Bronchial epithelial cell (primary cell): ENCODE results near the gene ZNF148. TPM values are rescaled to one million over a fixed set of nuclear protein-coding genes. Genes with fewer than 3 reads are reported as not detected.

Experiments used
- DNase-seq: peaks from one replicate; pipeline ENCODE4 v3.0.0-alpha.2; 2010; ENCODE audit warnings: low read depth
- FAIRE-seq: peaks from 2 replicates; lab custom pipeline; 2011; peaks lifted over from hg19 to GRCh38; lab: Jason Lieb, UNC
- H3K27me3 ChIP-seq: 2 replicates; pipeline ENCODE4 v1.5.1; 2011; ENCODE audit warnings: low read length; ENCODE audit not compliant: control insufficient read depth, insufficient read depth
- H3K36me3 ChIP-seq: 2 replicates; pipeline ENCODE4 v1.5.1; 2011; ENCODE audit warnings: low read length; ENCODE audit not compliant: control insufficient read depth, insufficient read depth
- H3K4me3 ChIP-seq: 2 replicates; pipeline ENCODE4 v1.5.1; 2011; ENCODE audit warnings: mild to moderate bottlenecking, low read depth, low read length, control low read depth
- CTCF ChIP-seq: IDR thresholded peaks from 2 replicates; pipeline ENCODE4 v1.5.1; 2011; ENCODE audit warnings: mild to moderate bottlenecking, moderate library complexity, low read length, control low read depth, inconsistent platforms; ENCODE audit not compliant: insufficient read depth, severe bottlenecking
- total RNA-seq: library from RNA; depleted of rRNA; stranded (reverse); fragments of >200 nt; gene quantifications from 2 replicates; pipeline ENCODE4 v1.2.1, GENCODE V29; 2014

ZNF148 gene
- total RNA-seq, 1 donor from 2014 or later, result 26.1 TPM

- no peak for FAIRE-seq
- Histone ChIP-seq H3K27me3 (peaks cover 1% of the 10 kb centered on the region), H3K4me3 (no peak overlapping the region), H3K36me3 (no peaks in the 10 kb centered on the region)
- no peak for TF ChIP-seq CTCF
- DNase-seq, result no peak
Measured at GRCh38 chr3:125403789-125404188, 28.7 kb upstream of the ZNF148 start.

- no peak for TF ChIP-seq CTCF
- DNase-seq (no peak), FAIRE-seq (no peak)
- no peak overlapping the region for H3K4me3 ChIP-seq
- H3K36me3 ChIP-seq, result no peaks in the 10 kb centered on the region
- peaks cover 3% of the 10 kb centered on the region for H3K27me3 ChIP-seq
Measured at GRCh38 chr3:125402639-125403038, 27.5 kb upstream of the ZNF148 start.

GRCh38 chr3:125401402-125401801, 26.3 kb upstream of the ZNF148 start:
- Histone ChIP-seq H3K36me3 (no peaks in the 10 kb centered on the region), H3K4me3 (no peak overlapping the region), H3K27me3 (peaks cover 3% of the 10 kb centered on the region)
- no peak for TF ChIP-seq CTCF
- FAIRE-seq, result no peak
- no peak for DNase-seq

- DNase-seq (peak; percentile 20), FAIRE-seq (no peak)
- H3K27me3 ChIP-seq, result peaks cover 3% of the 10 kb centered on the region
- H3K36me3 ChIP-seq, result no peaks in the 10 kb centered on the region
- H3K4me3 ChIP-seq, result no peak overlapping the region
- no peak for TF ChIP-seq CTCF
Measured at GRCh38 chr3:125398952-125399351, 23.8 kb upstream of the ZNF148 start.

GRCh38 chr3:125395091-125395490, 20.0 kb upstream of the ZNF148 start:
- Histone ChIP-seq H3K27me3 (peaks cover 2% of the 10 kb centered on the region), H3K36me3 (no peaks in the 10 kb centered on the region), H3K4me3 (no peak overlapping the region)
- no peak for FAIRE-seq
- DNase-seq, result peak; percentile 58
- TF ChIP-seq CTCF, result no peak

GRCh38 chr3:125394406-125394805, 19.3 kb upstream of the ZNF148 start:
- DNase-seq, result no peak
- no peak overlapping the region for H3K4me3 ChIP-seq
- FAIRE-seq, result no peak
- TF ChIP-seq CTCF, result no peak
- H3K27me3 ChIP-seq, result peaks cover 2% of the 10 kb centered on the region
- no peaks in the 10 kb centered on the region for H3K36me3 ChIP-seq
